NCI-H69 (cell line): ENCODE measurements around the gene TMEM132C.
A peak's percentile ranks its signal among the peaks of the same experiment; 100 is the strongest.
"Not testable (repeated sequence)": the region's sequence is repeated elsewhere in the genome, so short reads cannot be mapped to it uniquely, and the experiment has no call there.

ENCODE experiments used
- DNase-seq: peaks from one replicate; lab custom pipeline; 2025; lab: John Stamatoyannopoulos, UW

The TMEM132C gene

GRCh38 chr12:128476266-128476665 lies 209.3 kb downstream of the TMEM132C start:
- DNase-seq, result no peak

- DNase-seq, result no peak
These were observed 216.7 kb downstream of the TMEM132C start for GRCh38 chr12:128483526-128484255.

GRCh38 chr12:128497376-128497775 lies 230.4 kb downstream of the TMEM132C start:
- not testable (repeated sequence) for DNase-seq

GRCh38 chr12:128507470-128507869 lies 240.5 kb downstream of the TMEM132C start:
- DNase-seq, result no peak

GRCh38 chr12:128509170-128509569 lies 242.2 kb downstream of the TMEM132C start:
- DNase-seq, result no peak

- peak; percentile 37 for DNase-seq
These were observed 243.5 kb downstream of the TMEM132C start for GRCh38 chr12:128510511-128510910.

- DNase-seq, result no peak
These were observed 246.4 kb downstream of the TMEM132C start for GRCh38 chr12:128513331-128513730.

- no peak for DNase-seq
These were observed 246.9 kb downstream of the TMEM132C start for GRCh38 chr12:128513831-128514230.

GRCh38 chr12:128518644-128519043 lies 251.7 kb downstream of the TMEM132C start:
- DNase-seq, result no peak

- no peak for DNase-seq
These were observed 252.5 kb downstream of the TMEM132C start for GRCh38 chr12:128519426-128519825.

- no peak for DNase-seq
These were observed 255.0 kb downstream of the TMEM132C start for GRCh38 chr12:128521981-128522380.

- peak; percentile 48 for DNase-seq
These were observed 257.5 kb downstream of the TMEM132C start for GRCh38 chr12:128524439-128524838.

GRCh38 chr12:128531170-128531569 lies 264.2 kb downstream of the TMEM132C start:
- peak; percentile 69 for DNase-seq

GRCh38 chr12:128534906-128535305 lies 267.9 kb downstream of the TMEM132C start:
- peak; percentile 25 for DNase-seq

GRCh38 chr12:128536810-128537209 lies 269.8 kb downstream of the TMEM132C start:
- no peak for DNase-seq

- DNase-seq, result no peak
These were observed 270.7 kb downstream of the TMEM132C start for GRCh38 chr12:128537668-128538067.

GRCh38 chr12:128542844-128543243 lies 275.9 kb downstream of the TMEM132C start:
- DNase-seq, result no peak

GRCh38 chr12:128543460-128543859 lies 276.5 kb downstream of the TMEM132C start:
- no peak for DNase-seq

GRCh38 chr12:128543971-128544370 lies 277.0 kb downstream of the TMEM132C start:
- DNase-seq, result no peak

GRCh38 chr12:128548949-128549348 lies 282.0 kb downstream of the TMEM132C start:
- no peak for DNase-seq

- DNase-seq, result peak; percentile 10
These were observed 282.7 kb downstream of the TMEM132C start for GRCh38 chr12:128549601-128550218.

GRCh38 chr12:128551266-128551665 lies 284.3 kb downstream of the TMEM132C start:
- DNase-seq, result peak; percentile 93

- DNase-seq, result peak; percentile 6
These were observed 287.8 kb downstream of the TMEM132C start for GRCh38 chr12:128554546-128555304.
